Hepatocyte (in vitro differentiated cells): Measurements from ENCODE around the gene JOSD2.

Source experiments
- EZH2 ChIP-seq: fragments of 200-600 bp; sonication (generic); IDR thresholded peaks from 2 replicates; pipeline ENCODE4 v1.6.1; 2016; ENCODE audit warnings: antibody characterized with exemption, mild to moderate bottlenecking, borderline replicate concordance
- TF ChIP-seq, protein P1 (sequence below): fragments of 200-600 bp; sonication (generic); IDR thresholded peaks from 2 replicates; pipeline ENCODE4 v1.5.1; 2016; ENCODE audit warnings: antibody characterized with exemption, mild to moderate bottlenecking; ENCODE audit not compliant: poor library complexity

DNA sequence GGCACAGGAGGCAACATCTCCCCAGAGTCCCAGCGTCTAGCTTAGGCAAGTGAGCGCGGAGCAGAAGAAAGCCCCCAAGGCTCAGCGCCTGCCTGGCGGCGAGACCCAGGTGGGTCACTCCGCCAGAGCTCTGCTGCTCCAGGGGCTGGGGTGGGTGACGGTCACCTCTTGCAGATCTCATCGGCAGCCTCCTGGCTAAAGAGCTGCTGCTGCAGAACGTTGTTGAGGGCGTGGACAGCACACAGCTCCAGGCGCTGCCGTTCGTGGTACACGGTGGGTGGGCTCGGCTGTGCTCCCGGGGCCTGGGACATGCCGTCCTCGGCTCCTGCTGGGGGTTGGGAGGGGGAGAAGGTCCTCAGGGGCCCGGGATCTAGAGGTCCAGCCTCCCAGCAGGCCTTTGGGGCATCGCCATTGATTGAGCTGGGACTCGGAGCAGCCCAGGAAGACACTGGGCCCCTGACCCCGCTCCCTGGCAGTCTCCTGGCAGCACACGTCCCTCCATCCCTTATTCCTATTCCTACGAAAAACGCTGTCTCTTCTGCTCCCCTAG lies 795 bp downstream of the JOSD2 start:
- TF ChIP-seq, protein P1, sequence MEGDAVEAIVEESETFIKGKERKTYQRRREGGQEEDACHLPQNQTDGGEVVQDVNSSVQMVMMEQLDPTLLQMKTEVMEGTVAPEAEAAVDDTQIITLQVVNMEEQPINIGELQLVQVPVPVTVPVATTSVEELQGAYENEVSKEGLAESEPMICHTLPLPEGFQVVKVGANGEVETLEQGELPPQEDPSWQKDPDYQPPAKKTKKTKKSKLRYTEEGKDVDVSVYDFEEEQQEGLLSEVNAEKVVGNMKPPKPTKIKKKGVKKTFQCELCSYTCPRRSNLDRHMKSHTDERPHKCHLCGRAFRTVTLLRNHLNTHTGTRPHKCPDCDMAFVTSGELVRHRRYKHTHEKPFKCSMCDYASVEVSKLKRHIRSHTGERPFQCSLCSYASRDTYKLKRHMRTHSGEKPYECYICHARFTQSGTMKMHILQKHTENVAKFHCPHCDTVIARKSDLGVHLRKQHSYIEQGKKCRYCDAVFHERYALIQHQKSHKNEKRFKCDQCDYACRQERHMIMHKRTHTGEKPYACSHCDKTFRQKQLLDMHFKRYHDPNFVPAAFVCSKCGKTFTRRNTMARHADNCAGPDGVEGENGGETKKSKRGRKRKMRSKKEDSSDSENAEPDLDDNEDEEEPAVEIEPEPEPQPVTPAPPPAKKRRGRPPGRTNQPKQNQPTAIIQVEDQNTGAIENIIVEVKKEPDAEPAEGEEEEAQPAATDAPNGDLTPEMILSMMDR = no peak
- TF ChIP-seq EZH2 = no peak
